Neural crest cell (in vitro differentiated cells): ENCODE measurements around the gene PATJ. TPM values are rescaled to one million over a fixed set of nuclear protein-coding genes. Genes with fewer than 3 reads are reported as not detected.
"Not testable (repeated sequence)": the region's sequence is repeated elsewhere in the genome, so short reads cannot be mapped to it uniquely, and the experiment has no call there.

Source experiments
- DNase-seq: peaks from one replicate; pipeline ENCODE4 v3.0.0; 2021; ENCODE audit warnings: low read depth, mixed read lengths, low spot score
- H3K27ac Mint-ChIP-seq: one replicate; pipeline ENCODE4 v1.8.0; 2021; ENCODE audit warnings: mild to moderate bottlenecking, mixed read lengths; ENCODE audit not compliant: unreplicated experiment
- H3K27me3 Mint-ChIP-seq: 2 replicates; pipeline ENCODE4 v1.8.0; 2021; ENCODE audit warnings: low read depth, mild to moderate bottlenecking, mixed read lengths
- H3K36me3 Mint-ChIP-seq: 2 replicates; pipeline ENCODE4 v1.8.0; 2021; ENCODE audit warnings: low read depth, mild to moderate bottlenecking, mixed read lengths
- H3K4me1 Mint-ChIP-seq: 2 replicates; pipeline ENCODE4 v1.8.0; 2021; ENCODE audit warnings: mixed read lengths
- H3K4me3 Mint-ChIP-seq: one replicate; pipeline ENCODE4 v1.8.0; 2021; ENCODE audit warnings: mild to moderate bottlenecking, mixed read lengths
- H3K9me3 Mint-ChIP-seq: 2 replicates; pipeline ENCODE4 v1.8.0; 2021; ENCODE audit warnings: mixed read lengths
- long read RNA-seq: library from polyadenylated mRNA; unstranded; transcript quantifications from one replicate; pipeline ENCODE4 v2.0.0, GENCODE V29; 2020
- total RNA-seq: library from RNA; stranded (reverse); gene quantifications from 2 replicates; pipeline ENCODE4 v1.2.1, GENCODE V29; 2021
- TF ChIP-seq, protein P1 (sequence below): fragments of 200-600 bp; sonication (generic); conservative IDR thresholded peaks from 2 replicates; pipeline ENCODE4 v1.5.0; 2021; ENCODE audit warnings: antibody characterized with exemption, mild to moderate bottlenecking

PATJ gene, protein sequence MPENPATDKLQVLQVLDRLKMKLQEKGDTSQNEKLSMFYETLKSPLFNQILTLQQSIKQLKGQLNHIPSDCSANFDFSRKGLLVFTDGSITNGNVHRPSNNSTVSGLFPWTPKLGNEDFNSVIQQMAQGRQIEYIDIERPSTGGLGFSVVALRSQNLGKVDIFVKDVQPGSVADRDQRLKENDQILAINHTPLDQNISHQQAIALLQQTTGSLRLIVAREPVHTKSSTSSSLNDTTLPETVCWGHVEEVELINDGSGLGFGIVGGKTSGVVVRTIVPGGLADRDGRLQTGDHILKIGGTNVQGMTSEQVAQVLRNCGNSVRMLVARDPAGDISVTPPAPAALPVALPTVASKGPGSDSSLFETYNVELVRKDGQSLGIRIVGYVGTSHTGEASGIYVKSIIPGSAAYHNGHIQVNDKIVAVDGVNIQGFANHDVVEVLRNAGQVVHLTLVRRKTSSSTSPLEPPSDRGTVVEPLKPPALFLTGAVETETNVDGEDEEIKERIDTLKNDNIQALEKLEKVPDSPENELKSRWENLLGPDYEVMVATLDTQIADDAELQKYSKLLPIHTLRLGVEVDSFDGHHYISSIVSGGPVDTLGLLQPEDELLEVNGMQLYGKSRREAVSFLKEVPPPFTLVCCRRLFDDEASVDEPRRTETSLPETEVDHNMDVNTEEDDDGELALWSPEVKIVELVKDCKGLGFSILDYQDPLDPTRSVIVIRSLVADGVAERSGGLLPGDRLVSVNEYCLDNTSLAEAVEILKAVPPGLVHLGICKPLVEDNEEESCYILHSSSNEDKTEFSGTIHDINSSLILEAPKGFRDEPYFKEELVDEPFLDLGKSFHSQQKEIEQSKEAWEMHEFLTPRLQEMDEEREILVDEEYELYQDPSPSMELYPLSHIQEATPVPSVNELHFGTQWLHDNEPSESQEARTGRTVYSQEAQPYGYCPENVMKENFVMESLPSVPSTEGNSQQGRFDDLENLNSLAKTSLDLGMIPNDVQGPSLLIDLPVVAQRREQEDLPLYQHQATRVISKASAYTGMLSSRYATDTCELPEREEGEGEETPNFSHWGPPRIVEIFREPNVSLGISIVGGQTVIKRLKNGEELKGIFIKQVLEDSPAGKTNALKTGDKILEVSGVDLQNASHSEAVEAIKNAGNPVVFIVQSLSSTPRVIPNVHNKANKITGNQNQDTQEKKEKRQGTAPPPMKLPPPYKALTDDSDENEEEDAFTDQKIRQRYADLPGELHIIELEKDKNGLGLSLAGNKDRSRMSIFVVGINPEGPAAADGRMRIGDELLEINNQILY (N-terminal part only)
- 3.9 and 4.9 TPM in 2 replicates for total RNA-seq
- long read RNA-seq, partial matches to known transcripts: 8 of 12 reads
- long read RNA-seq, other reads (novel, unspliced or antisense): 4 of 12 reads

DNA sequence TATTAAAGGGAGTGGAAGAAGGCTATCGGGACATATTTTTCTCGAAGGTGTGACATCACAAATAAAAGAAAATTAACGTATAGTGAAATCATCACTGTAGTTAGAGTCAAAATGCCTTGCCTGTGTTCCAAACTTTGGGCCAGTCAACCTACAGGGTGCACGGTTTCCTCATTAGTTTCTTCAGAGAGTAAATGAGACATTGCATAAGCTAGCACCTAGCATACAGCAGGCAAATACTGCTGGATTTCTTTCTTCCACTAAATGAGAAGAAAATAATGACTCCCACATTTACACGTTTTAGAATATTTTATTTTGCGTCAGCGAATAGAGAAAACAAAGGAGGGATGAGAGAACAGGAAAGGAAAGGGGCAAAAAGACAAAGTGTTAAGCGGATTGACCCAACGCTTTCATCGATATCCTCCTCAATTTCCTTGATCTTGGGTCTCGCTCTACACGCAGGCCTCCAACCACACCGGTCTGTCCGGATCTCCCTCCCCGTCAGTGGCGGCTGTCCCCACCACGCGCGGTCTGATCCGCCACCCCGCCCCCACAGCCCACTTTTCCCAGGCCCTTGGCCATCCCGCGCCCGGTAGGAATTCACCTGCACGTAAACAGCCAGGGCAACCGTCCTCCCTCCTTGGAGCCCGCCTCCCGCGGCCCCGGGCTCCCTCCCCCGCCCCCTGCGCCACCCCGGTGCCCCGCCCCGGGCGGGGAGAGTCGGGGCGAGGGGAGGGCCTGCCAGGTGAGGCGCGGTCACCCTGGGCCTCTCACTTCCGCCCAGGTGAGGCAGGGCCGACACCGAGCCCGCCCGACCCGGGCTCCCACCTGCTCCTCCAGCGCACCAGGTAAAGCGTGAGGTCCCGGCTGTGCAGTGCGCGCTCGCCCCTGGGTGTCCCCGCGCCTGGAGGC, at the start of gene PATJ:
Gene PATJ, plus strand, starts transcription at position 770 of the 909 bp plus-strand sequence. CDS start 20,413 bp downstream, outside the sequence.
- DNase-seq: no peak
- Mint-ChIP-seq H3K4me1 (peaks cover 16% of the 10 kb centered on the region), H3K36me3 (no peaks in the 10 kb centered on the region), H3K27me3 (peaks cover 2% of the 10 kb centered on the region), H3K4me3 (peak within 1 kb of the TSS; percentile 90), H3K9me3 (no peaks in the 10 kb centered on the region), H3K27ac (peak within 1 kb of the TSS; percentile 90)
- TF ChIP-seq, protein P1, sequence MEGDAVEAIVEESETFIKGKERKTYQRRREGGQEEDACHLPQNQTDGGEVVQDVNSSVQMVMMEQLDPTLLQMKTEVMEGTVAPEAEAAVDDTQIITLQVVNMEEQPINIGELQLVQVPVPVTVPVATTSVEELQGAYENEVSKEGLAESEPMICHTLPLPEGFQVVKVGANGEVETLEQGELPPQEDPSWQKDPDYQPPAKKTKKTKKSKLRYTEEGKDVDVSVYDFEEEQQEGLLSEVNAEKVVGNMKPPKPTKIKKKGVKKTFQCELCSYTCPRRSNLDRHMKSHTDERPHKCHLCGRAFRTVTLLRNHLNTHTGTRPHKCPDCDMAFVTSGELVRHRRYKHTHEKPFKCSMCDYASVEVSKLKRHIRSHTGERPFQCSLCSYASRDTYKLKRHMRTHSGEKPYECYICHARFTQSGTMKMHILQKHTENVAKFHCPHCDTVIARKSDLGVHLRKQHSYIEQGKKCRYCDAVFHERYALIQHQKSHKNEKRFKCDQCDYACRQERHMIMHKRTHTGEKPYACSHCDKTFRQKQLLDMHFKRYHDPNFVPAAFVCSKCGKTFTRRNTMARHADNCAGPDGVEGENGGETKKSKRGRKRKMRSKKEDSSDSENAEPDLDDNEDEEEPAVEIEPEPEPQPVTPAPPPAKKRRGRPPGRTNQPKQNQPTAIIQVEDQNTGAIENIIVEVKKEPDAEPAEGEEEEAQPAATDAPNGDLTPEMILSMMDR: no peak

DNA sequence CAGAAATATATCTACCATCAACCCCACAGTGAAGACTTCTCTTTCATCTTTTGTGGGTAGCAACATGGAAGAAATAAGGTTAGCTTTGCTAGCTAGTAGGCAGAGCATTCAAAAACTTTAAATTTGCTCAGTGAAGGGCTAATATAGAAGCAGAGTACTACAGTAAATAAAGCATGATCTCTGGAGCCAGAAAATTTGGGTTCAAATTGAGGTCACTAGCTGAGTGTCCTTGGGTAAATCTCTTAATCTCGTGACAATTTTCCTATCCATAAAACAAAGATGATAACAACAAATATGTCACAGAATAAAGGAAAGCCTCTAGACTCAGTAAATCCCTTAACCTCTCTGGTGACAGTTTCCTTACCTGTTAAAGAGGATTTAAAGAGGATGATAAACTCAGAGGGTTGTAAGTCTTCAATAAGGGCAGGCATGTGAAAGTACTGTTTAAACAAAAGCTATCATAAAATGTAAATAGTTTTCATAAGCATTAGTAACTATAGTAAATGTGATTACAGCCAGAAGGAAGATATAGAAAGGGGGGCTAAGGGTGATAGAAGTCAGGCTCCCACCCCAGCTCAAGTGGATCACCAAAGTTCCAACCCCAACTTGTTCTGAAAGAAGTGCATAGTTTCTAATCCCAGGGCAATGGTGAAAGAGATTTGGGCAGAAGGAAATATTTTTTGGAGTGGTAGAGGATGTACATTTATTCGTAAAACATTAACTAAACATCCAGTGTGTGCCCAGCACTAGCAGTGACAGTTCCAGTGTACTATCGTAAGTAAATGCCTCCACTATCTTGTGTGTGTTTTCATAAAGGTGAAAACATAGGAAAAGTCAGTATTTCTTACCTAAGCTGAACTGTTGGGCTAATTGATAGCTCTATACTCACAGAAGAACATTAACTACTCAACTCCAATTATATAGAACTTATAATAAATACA, 42.1 kb upstream of the PATJ start:
- no peak overlapping the region for H3K27ac Mint-ChIP-seq
- TF ChIP-seq, protein P1: no peak

DNA sequence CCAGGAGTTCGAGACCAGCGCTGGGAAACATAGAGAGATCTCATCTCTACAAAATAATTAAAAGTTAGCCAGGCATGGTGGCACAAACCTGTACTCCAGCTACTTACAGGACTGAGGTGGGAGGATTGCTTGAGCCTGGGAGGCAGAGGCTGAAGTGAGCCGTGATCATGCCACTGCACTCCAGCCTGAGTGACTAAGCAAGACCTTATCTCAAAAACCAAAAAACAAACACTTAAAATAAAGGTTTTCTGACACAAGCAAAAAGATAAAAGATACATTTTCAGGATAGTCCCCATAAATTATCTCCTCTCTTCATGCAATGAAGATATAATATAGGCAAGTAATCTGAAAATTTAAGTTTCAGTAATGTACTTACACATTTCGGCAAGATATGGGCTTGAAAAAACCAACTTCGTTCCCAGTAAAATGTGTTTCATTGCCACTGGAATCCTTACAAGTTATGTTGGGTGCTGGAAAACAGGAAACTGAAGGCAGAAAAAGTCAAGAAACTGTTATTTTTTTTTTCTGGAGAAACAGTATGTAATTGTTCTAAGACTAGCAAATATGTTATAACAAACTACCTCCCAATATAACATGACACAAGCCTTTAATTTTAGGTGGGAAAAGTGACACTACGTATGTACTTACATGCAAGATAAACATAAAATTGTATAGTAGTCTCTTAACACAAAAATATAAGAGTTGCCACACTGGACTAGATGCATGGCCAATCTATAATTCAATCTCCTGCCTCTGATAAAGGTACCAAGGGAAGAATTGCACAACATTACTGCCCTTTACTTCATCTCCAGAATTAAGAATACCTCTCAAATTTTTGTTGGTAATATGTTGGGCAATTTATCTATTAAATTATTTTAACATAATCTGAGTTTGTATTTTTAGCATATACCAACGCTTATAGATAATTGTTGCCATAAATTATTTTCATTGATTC, 33.0 kb upstream of the PATJ start:
- Mint-ChIP-seq H3K9me3 (no peaks in the 10 kb centered on the region), H3K27ac (no peak overlapping the region), H3K27me3 (no peaks in the 10 kb centered on the region), H3K4me1 (no peaks in the 10 kb centered on the region), H3K36me3 (no peaks in the 10 kb centered on the region), H3K4me3 (no peak overlapping the region)
- TF ChIP-seq, protein P1: no peak
- no peak for DNase-seq

More for the DNA sequence above, 42.1 kb upstream of the PATJ start:
- DNase-seq: no peak
- Mint-ChIP-seq H3K4me1 (no peaks in the 10 kb centered on the region), H3K36me3 (peaks cover 17% of the 10 kb centered on the region), H3K9me3 (no peaks in the 10 kb centered on the region), H3K27me3 (no peaks in the 10 kb centered on the region), H3K4me3 (no peak overlapping the region)

DNA sequence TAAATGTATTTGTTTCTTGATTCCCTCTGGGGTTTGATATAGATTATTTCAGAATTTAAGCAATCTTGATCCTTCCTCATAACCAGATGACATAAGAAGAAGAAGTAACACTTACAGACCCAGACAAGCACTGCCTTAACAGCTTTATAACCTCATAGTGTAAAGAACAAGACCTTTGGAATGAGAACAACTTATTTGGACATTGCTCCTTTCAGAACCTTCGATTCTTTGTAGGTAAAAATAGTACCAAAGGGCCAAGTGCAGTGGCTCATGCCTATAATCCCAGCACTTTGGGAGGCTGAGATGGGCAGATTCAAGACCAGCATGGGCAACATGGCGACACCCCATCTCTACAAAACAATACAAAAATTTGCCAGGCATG, 32.4 kb upstream of the PATJ start:
- no peak overlapping the region for H3K27ac Mint-ChIP-seq
- no peaks in the 10 kb centered on the region for H3K4me1 Mint-ChIP-seq
- H3K36me3 Mint-ChIP-seq: no peaks in the 10 kb centered on the region
- no peak overlapping the region for H3K4me3 Mint-ChIP-seq
- H3K9me3 Mint-ChIP-seq: no peaks in the 10 kb centered on the region
- no peak for DNase-seq
- TF ChIP-seq, protein P1: no peak
- H3K27me3 Mint-ChIP-seq: no peaks in the 10 kb centered on the region

DNA sequence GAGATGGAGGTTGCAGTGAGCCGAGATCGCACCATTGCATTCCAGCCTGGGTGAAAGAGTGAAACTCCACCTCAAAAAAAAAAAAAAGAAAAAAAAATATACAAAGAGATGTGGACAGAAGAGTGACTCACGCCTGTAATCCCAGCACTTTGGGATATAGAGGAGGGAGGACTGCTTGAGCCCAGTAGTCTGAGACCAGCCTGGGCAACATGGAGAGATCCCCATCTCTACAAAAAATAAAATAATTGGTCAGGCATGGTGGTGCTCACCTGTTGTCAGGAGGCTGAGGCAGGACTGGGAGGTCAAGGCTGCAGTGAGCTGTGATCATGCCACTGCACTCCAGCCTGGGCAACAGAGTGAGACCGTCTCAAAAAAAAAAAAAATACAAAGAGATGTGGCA, 31.0 kb upstream of the PATJ start:
- H3K27me3 Mint-ChIP-seq, H3K36me3 Mint-ChIP-seq, DNase-seq, H3K9me3 Mint-ChIP-seq, H3K4me3 Mint-ChIP-seq, H3K27ac Mint-ChIP-seq, H3K4me1 Mint-ChIP-seq: not testable (repeated sequence)
